ENCODE measurements around the gene NFIA. TPM values are rescaled to one million over a fixed set of nuclear protein-coding genes. Genes with fewer than 3 reads are reported as not detected.

The NFIA gene
- total RNA-seq, 1 experiment from 2014 or later = 38.6 TPM

- H3K27ac Mint-ChIP-seq (ENCODE audit: unreplicated experiment) = no peak overlapping the region
- H3K4me1 Mint-ChIP-seq (ENCODE audit: low read depth, unreplicated experiment) = no peaks in the 10 kb centered on the region
- no peak for DNase-seq
- H3K27me3 Mint-ChIP-seq (ENCODE audit: unreplicated experiment) = no peaks in the 10 kb centered on the region
- no peak overlapping the region for H3K4me3 Mint-ChIP-seq (ENCODE audit: low read depth, unreplicated experiment)
- intact Hi-C loops (cut with micrococcal nuclease; ENCODE audit: unreplicated experiment) = no loop called here
- H3K9me3 Mint-ChIP-seq (ENCODE audit: low read depth, unreplicated experiment) = no peaks in the 10 kb centered on the region
- no peaks in the 10 kb centered on the region for H3K36me3 Mint-ChIP-seq (ENCODE audit: insufficient read depth, unreplicated experiment)
- CTCF ChIA-PET = no interaction called here
- TF ChIP-seq, protein P1, sequence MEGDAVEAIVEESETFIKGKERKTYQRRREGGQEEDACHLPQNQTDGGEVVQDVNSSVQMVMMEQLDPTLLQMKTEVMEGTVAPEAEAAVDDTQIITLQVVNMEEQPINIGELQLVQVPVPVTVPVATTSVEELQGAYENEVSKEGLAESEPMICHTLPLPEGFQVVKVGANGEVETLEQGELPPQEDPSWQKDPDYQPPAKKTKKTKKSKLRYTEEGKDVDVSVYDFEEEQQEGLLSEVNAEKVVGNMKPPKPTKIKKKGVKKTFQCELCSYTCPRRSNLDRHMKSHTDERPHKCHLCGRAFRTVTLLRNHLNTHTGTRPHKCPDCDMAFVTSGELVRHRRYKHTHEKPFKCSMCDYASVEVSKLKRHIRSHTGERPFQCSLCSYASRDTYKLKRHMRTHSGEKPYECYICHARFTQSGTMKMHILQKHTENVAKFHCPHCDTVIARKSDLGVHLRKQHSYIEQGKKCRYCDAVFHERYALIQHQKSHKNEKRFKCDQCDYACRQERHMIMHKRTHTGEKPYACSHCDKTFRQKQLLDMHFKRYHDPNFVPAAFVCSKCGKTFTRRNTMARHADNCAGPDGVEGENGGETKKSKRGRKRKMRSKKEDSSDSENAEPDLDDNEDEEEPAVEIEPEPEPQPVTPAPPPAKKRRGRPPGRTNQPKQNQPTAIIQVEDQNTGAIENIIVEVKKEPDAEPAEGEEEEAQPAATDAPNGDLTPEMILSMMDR (IDR thresholded peaks at IDR 0.05; ENCODE audit: unreplicated experiment) = no peak
- no TSS peak for BruUV-seq (replicated peaks)
Observed at GRCh38 chr1:61504305-61504704, 421.9 kb downstream of the NFIA start.

- DNase-seq = no peak
- no peaks in the 10 kb centered on the region for H3K27me3 Mint-ChIP-seq (ENCODE audit: unreplicated experiment)
- TF ChIP-seq, protein P1 (IDR thresholded peaks at IDR 0.05; ENCODE audit: unreplicated experiment) = no peak
- no TSS peak for BruUV-seq (replicated peaks)
- CTCF ChIA-PET = no interaction called here
- H3K9me3 Mint-ChIP-seq (ENCODE audit: low read depth, unreplicated experiment) = no peaks in the 10 kb centered on the region
- intact Hi-C loops (cut with micrococcal nuclease; ENCODE audit: unreplicated experiment) = no loop called here
- H3K4me1 Mint-ChIP-seq (ENCODE audit: low read depth, unreplicated experiment) = no peaks in the 10 kb centered on the region
- no peak overlapping the region for H3K4me3 Mint-ChIP-seq (ENCODE audit: low read depth, unreplicated experiment)
- no peaks in the 10 kb centered on the region for H3K36me3 Mint-ChIP-seq (ENCODE audit: insufficient read depth, unreplicated experiment)
- H3K27ac Mint-ChIP-seq (ENCODE audit: unreplicated experiment) = no peak overlapping the region
Observed at GRCh38 chr1:61504852-61505390, 422.6 kb downstream of the NFIA start.

DNA sequence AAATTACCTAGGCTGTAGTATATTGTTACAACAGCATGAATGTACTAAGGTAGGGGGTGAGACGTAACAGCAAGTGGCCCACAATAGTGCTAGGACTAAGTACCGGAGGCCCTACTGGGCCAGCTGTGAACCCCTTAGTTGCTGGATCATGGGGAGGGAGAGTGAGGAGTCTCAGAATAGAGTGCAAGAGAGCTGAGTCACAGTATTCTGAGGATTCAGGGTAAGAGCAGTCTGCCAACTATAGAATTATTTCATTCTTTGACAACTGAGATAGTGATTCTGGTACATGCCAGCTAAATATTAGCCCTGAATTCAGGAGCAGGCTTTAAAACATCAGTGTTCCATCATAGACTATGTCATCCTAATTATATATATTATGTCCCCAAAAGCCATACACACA, 423.9 kb downstream of the NFIA start:
- Mint-ChIP-seq H3K27me3 (ENCODE audit: unreplicated experiment) (no peaks in the 10 kb centered on the region), H3K4me1 (ENCODE audit: low read depth, unreplicated experiment) (no peaks in the 10 kb centered on the region), H3K36me3 (ENCODE audit: insufficient read depth, unreplicated experiment) (no peaks in the 10 kb centered on the region), H3K4me3 (ENCODE audit: low read depth, unreplicated experiment) (no peak overlapping the region), H3K9me3 (ENCODE audit: low read depth, unreplicated experiment) (no peaks in the 10 kb centered on the region), H3K27ac (ENCODE audit: unreplicated experiment) (no peak overlapping the region)
- CTCF ChIA-PET = interaction anchor here (0.7 kb wide), 1 partner anchor 982 kb away, joined by 3 read pairs; no protein-coding TSS in a partner anchor
- DNase-seq = no peak
- TF ChIP-seq, protein P1 (IDR thresholded peaks at IDR 0.05; ENCODE audit: unreplicated experiment) = no peak
- BruUV-seq (replicated peaks) = no TSS peak
- intact Hi-C loops (cut with micrococcal nuclease; ENCODE audit: unreplicated experiment) = no loop called here

DNA sequence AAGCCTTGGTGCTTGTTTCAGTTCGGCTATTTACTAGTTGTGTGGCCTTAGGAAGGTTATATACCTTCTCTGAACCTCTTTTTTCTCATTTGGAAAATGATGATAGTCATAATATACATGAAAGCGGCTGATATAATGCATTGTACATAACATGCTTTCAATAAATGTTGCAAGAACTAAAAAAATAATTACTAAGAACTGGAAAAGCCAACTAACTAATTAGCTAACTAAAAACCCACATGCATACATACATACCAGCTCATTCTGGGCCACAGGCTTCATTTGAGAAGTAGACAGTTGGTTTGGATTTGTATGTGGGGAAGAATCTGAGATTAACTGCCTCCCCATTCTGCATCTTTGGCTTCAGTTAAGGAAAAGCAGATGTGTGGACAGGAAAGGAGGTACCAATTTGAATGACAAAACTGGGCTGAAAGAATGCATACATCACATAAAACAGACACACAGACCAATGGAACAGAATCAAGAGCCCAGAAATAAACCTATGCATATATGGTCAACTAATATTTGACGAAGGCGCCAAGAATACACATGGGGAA, 424.7 kb downstream of the NFIA start:
- Mint-ChIP-seq H3K9me3 (ENCODE audit: low read depth, unreplicated experiment) (no peaks in the 10 kb centered on the region), H3K4me1 (ENCODE audit: low read depth, unreplicated experiment) (no peaks in the 10 kb centered on the region), H3K27me3 (ENCODE audit: unreplicated experiment) (no peaks in the 10 kb centered on the region), H3K4me3 (ENCODE audit: low read depth, unreplicated experiment) (no peak overlapping the region), H3K36me3 (ENCODE audit: insufficient read depth, unreplicated experiment) (no peaks in the 10 kb centered on the region), H3K27ac (ENCODE audit: unreplicated experiment) (no peak overlapping the region)
- DNase-seq = no peak
- no TSS peak for BruUV-seq (replicated peaks)
- TF ChIP-seq, protein P1 (IDR thresholded peaks at IDR 0.05; ENCODE audit: unreplicated experiment) = no peak
- CTCF ChIA-PET = no interaction called here
- intact Hi-C loops (cut with micrococcal nuclease; ENCODE audit: unreplicated experiment) = no loop called here

Data from Calu3 (cell line).